H1 (cell line): ENCODE data around the gene ZNF2. TPM values are rescaled to one million over a fixed set of nuclear protein-coding genes. Genes with fewer than 3 reads are reported as not detected.

Source experiments
- CTCF ChIA-PET: fragments of 300-600 bp; sonication (Branson Sonifier 250); formaldehyde crosslinking; loops from one replicate; lab custom pipeline; 2021; ENCODE audit not compliant: partially characterized antibody; lab: Charles Lee
- POLR2A ChIA-PET: fragments of 300-600 bp; sonication (Branson Sonifier 250); formaldehyde crosslinking; loops from one replicate; lab custom pipeline; 2021; ENCODE audit warnings: inconsistent platforms; ENCODE audit not compliant: partially characterized antibody; lab: Charles Lee
- DNase-seq, 2 experiments: peaks; one replicate each; pipeline versions ENCODE4 v3.0.0 to v3.0.0-alpha.2; 2010 to 2022; ENCODE audit warnings: low spot score in 2 of 2, low read depth in 1 of 2, mixed read lengths in 1 of 2
- FAIRE-seq: peaks from 2 replicates; lab custom pipeline; 2011; peaks lifted over from hg19 to GRCh38; lab: Jason Lieb, UNC
- H2AFZ ChIP-seq: 2 replicates; pipeline ENCODE4 v1.8.1; 2012; ENCODE audit warnings: low read length, inconsistent platforms
- H2AK5ac ChIP-seq: 2 replicates; pipeline ENCODE4 v1.6.1; 2013; ENCODE audit warnings: low read depth, low read length
- H2BK120ac ChIP-seq: replicated peaks from 2 replicates; pipeline ENCODE3; 2013; ENCODE audit warnings: low read depth, low read length, inconsistent platforms
- H2BK12ac ChIP-seq: 2 replicates; pipeline ENCODE4 v1.6.1; 2013; ENCODE audit warnings: low read depth, low read length
- H2BK15ac ChIP-seq: 2 replicates; pipeline ENCODE4 v1.6.1; 2013; ENCODE audit warnings: low read length
- H2BK20ac ChIP-seq: 2 replicates; pipeline ENCODE4 v1.6.1; 2013; ENCODE audit warnings: low read length
- H2BK5ac ChIP-seq: 2 replicates; pipeline ENCODE4 v1.6.1; 2013; ENCODE audit warnings: low read depth, low read length
- H3K14ac ChIP-seq: 2 replicates; pipeline ENCODE4 v1.6.1; 2013; ENCODE audit warnings: inconsistent platforms; ENCODE audit not compliant: insufficient read length
- H3K18ac ChIP-seq: 2 replicates; pipeline ENCODE4 v1.6.1; 2013; ENCODE audit warnings: low read length; ENCODE audit errors: extremely low read depth
- H3K23ac ChIP-seq: 2 replicates; pipeline ENCODE4 v1.6.1; 2013; ENCODE audit warnings: inconsistent platforms; ENCODE audit not compliant: insufficient read length
- H3K23me2 ChIP-seq: 2 replicates; pipeline ENCODE4 v1.6.1; 2013; ENCODE audit warnings: low read depth, low read length
- H3K27ac ChIP-seq: 2 replicates; pipeline ENCODE4 v1.6.1; 2011; ENCODE audit warnings: low read depth, low read length, inconsistent platforms
- H3K27me3 ChIP-seq, 4 experiments: replicated peaks in 1 of 4; 1 replicate in 1 of 4; 2 replicates in 3 of 4; pipeline versions ENCODE4 v1.6.1 to v1.8.1; 2011 to 2013; ENCODE audit warnings: low read length in 3 of 4, mild to moderate bottlenecking in 3 of 4, inconsistent platforms in 2 of 4, mixed read lengths in 2 of 4, moderate library complexity in 1 of 4; ENCODE audit not compliant: control insufficient read depth in 3 of 4, insufficient read depth in 3 of 4; ENCODE audit errors: extremely low read depth in 1 of 4
- H3K36me3 ChIP-seq, 4 experiments: 2 replicates each; pipeline versions ENCODE4 v1.6.1 to v1.8.1; 2011 to 2013; ENCODE audit warnings: mild to moderate bottlenecking in 4 of 4, low read length in 3 of 4, moderate library complexity in 2 of 4, control low read depth in 1 of 4, inconsistent platforms in 1 of 4; ENCODE audit not compliant: insufficient read depth in 4 of 4, control insufficient read depth in 2 of 4
- H3K4ac ChIP-seq: replicated peaks from 2 replicates; pipeline ENCODE3; 2013; ENCODE audit warnings: low read length, low read depth, mixed read lengths, inconsistent platforms; ENCODE audit not compliant: insufficient read length
- H3K4me1 ChIP-seq, 4 experiments: replicated peaks in 1 of 4; 1 replicate in 1 of 4; 2 replicates in 3 of 4; pipeline versions ENCODE4 v1.6.1 to v1.8.1; 2011 to 2013; ENCODE audit warnings: low read length in 3 of 4, inconsistent platforms in 2 of 4, mixed read lengths in 1 of 4; ENCODE audit not compliant: insufficient read depth in 4 of 4, control insufficient read depth in 3 of 4
- H3K4me2 ChIP-seq, 2 experiments: 2 replicates each; pipeline versions ENCODE4 v1.6.1 to v1.8.1; 2011 to 2013; ENCODE audit warnings: low read depth in 2 of 2, low read length in 2 of 2, control low read depth in 1 of 2, inconsistent platforms in 1 of 2, mild to moderate bottlenecking in 1 of 2; ENCODE audit not compliant: insufficient read depth in 1 of 2
- H3K4me3 ChIP-seq, 4 experiments: fragments of 200-600, 300-600 bp in 1 of 4; sonication (generic), shearing (Covaris generic), sonication (Bioruptor Twin) in 1 of 4; 2 replicates each; pipeline versions ENCODE4 v1.5.1 to v1.8.1; 2011 to 2016; ENCODE audit warnings: low read length in 4 of 4, low read depth in 3 of 4, control low read depth in 2 of 4, inconsistent platforms in 2 of 4, mild to moderate bottlenecking in 2 of 4, mixed read lengths in 1 of 4, moderate library complexity in 1 of 4; ENCODE audit not compliant: insufficient read depth in 2 of 4; ENCODE audit errors: extremely low read depth in 1 of 4
- H3K56ac ChIP-seq: replicated peaks from 2 replicates; pipeline ENCODE3; 2013; ENCODE audit warnings: low read depth, mild to moderate bottlenecking, mixed read lengths, low read length, inconsistent platforms; ENCODE audit not compliant: insufficient read length
- H3K79me1 ChIP-seq: 2 replicates; pipeline ENCODE4 v1.6.1; 2013; ENCODE audit warnings: low read depth, low read length, control low read depth
- H3K79me2 ChIP-seq, 2 experiments: 2 replicates each; pipeline versions ENCODE4 v1.6.1 to v1.8.1; 2012 to 2013; ENCODE audit warnings: low read length in 2 of 2, mild to moderate bottlenecking in 2 of 2, inconsistent platforms in 1 of 2; ENCODE audit not compliant: insufficient read depth in 2 of 2, control insufficient read depth in 1 of 2
- H3K9ac ChIP-seq, 4 experiments: replicated peaks in 1 of 4; 1 replicate in 1 of 4; 2 replicates in 3 of 4; pipeline versions ENCODE4 v1.6.1 to v1.8.1; 2011 to 2013; ENCODE audit warnings: low read depth in 3 of 4, low read length in 3 of 4, control low read depth in 2 of 4, mild to moderate bottlenecking in 2 of 4, moderate library complexity in 2 of 4, inconsistent platforms in 1 of 4; ENCODE audit errors: extremely low read depth in 1 of 4
- H3K9me3 ChIP-seq, 2 experiments: 2 replicates each; pipeline versions ENCODE4 v1.6.1 to v1.8.1; 2012 to 2013; ENCODE audit warnings: mild to moderate bottlenecking in 2 of 2, moderate library complexity in 2 of 2, control low read depth in 1 of 2, inconsistent platforms in 1 of 2, low read depth in 1 of 2, low read length in 1 of 2, mixed read lengths in 1 of 2; ENCODE audit not compliant: insufficient read depth in 2 of 2
- H4K20me1 ChIP-seq, 2 experiments: replicated peaks in 1 of 2; 2 replicates each; pipeline versions ENCODE3 to v1.8.1; 2011 to 2013; ENCODE audit warnings: inconsistent platforms in 2 of 2, low read length in 2 of 2, mild to moderate bottlenecking in 1 of 2; ENCODE audit not compliant: insufficient read depth in 2 of 2, control insufficient read depth in 1 of 2
- H4K5ac ChIP-seq: 2 replicates; pipeline ENCODE4 v1.6.1; 2013; ENCODE audit warnings: low read length, low read depth, mixed read lengths, inconsistent platforms; ENCODE audit not compliant: insufficient read length
- H4K8ac ChIP-seq: 2 replicates; pipeline ENCODE4 v1.8.0; 2013; ENCODE audit warnings: mild to moderate bottlenecking, moderate library complexity, low read length, inconsistent platforms; ENCODE audit not compliant: insufficient read depth; ENCODE audit errors: extremely low read depth
- H4K91ac ChIP-seq: replicated peaks from 2 replicates; pipeline ENCODE3; 2013; ENCODE audit warnings: low read length, mixed read lengths, inconsistent platforms; ENCODE audit not compliant: insufficient read length
- BCL11A ChIP-seq, 2 experiments: IDR thresholded peaks; one replicate each; pipeline ENCODE4 v1.6.1; 2011; ENCODE audit warnings: low read depth in 2 of 2, low read length in 2 of 2, mild to moderate bottlenecking in 2 of 2
- CREB1 ChIP-seq: IDR thresholded peaks from 2 replicates; pipeline ENCODE4 v1.6.1; 2012; ENCODE audit warnings: inconsistent platforms
- EZH2 ChIP-seq: fragments of 200-600 bp; sonication (generic); IDR thresholded peaks from 2 replicates; pipeline ENCODE4 v1.7.1; 2012; ENCODE audit warnings: low read depth, mild to moderate bottlenecking, moderate library complexity, low read length, inconsistent platforms; ENCODE audit not compliant: severe bottlenecking
- FOSL1 ChIP-seq: IDR thresholded peaks from 2 replicates; pipeline ENCODE4 v1.6.1; 2011; ENCODE audit warnings: mild to moderate bottlenecking, low read depth, low read length, moderate library complexity; ENCODE audit not compliant: insufficient read depth
- HDAC6 ChIP-seq: IDR thresholded peaks from one replicate; pipeline ENCODE4 v1.7.1; 2012; ENCODE audit warnings: low read depth, mild to moderate bottlenecking, inconsistent platforms, low read length, moderate library complexity
- KDM5A ChIP-seq: fragments of 200-600 bp; IDR thresholded peaks from 2 replicates; pipeline ENCODE4 v1.7.1; 2012; ENCODE audit warnings: mild to moderate bottlenecking, low read length, inconsistent platforms, mixed read lengths
- RBBP5 ChIP-seq: IDR thresholded peaks from 2 replicates; pipeline ENCODE4 v1.7.1; 2012; ENCODE audit warnings: low read depth, mild to moderate bottlenecking, inconsistent platforms, low read length, moderate library complexity, borderline replicate concordance
- RFX5 ChIP-seq: IDR thresholded peaks from 2 replicates; pipeline ENCODE4 v1.6.1; 2011; ENCODE audit warnings: low read depth, low read length, improper control_type of control experiment, borderline replicate concordance
- SAP30 ChIP-seq: fragments of 300-600 bp; sonication (generic); IDR thresholded peaks from 2 replicates; pipeline ENCODE4 v1.7.1; 2012; ENCODE audit warnings: low read length, moderate library complexity, mild to moderate bottlenecking, inconsistent platforms; ENCODE audit not compliant: insufficient read depth, insufficient replicate concordance
- TBP ChIP-seq: IDR thresholded peaks from 2 replicates; pipeline ENCODE4 v1.6.1; 2011; ENCODE audit warnings: low read depth, low read length, improper control_type of control experiment
- YY1 ChIP-seq: IDR thresholded peaks from 2 replicates; pipeline ENCODE4 v1.6.1; 2011; ENCODE audit warnings: low read depth, mild to moderate bottlenecking, low read length
- WGBS, 2 experiments: shearing (Covaris generic) in 1 of 2; methylation state at CpG; one replicate each; pipeline versions ENCODE4 v1.1.6 to v1.1.7; 2013 to 2015; ENCODE audit warnings: low lambda C conversion rate in 2 of 2, mixed read lengths in 2 of 2, inconsistent platforms in 1 of 2, low coverage in 1 of 2, missing lambda C conversion rate in 1 of 2; ENCODE audit not compliant: insufficient replicate concordance in 2 of 2, insufficient coverage in 1 of 2, insufficient read length in 1 of 2; ENCODE audit errors: extremely low coverage in 1 of 2, missing lambda C conversion rate in 1 of 2; 5-methylcytosine and 5-hydroxymethylcytosine counted together
- polyA plus RNA-seq, 7 experiments: library from polyadenylated mRNA; depleted of rRNA in 3 of 7; stranded (reverse) in 5 of 7; unstranded in 2 of 7; fragments of >200 nt in 5 of 7; fragments of 200-250 nt in 2 of 7; gene quantifications; 1 replicate in 5 of 7; 2 replicates in 1 of 7; 4 replicates in 1 of 7; pipeline versions ENCODE4 v1.2.1 to v1.2.3, GENCODE V29; 2011 to 2013; ENCODE audit warnings: missing spikeins in 2 of 7, mixed read lengths in 2 of 7
- total RNA-seq: library from RNA; stranded (reverse); fragmentation: NEBNext Ultra II Directional; extraction: Animal tissue kit (Norgen Biotek cat#: 25700); gene quantifications from 2 replicates; pipeline ENCODE4 v1.2.1, GENCODE V29; 2021

ZNF2 gene
- total and polyA plus RNA-seq, 2 of the 8 experiments (the other 6 are each of a cell fraction or from before 2014, with no cell fraction given), result 1.3 to 3.0 TPM

- Histone ChIP-seq H3K56ac (peak within 1 kb of the TSS; percentile 99), H3K27ac (peak within 1 kb of the TSS; percentile 97), H4K91ac (peak within 1 kb of the TSS; percentile 100), H2BK5ac (peak within 1 kb of the TSS; percentile 99), H4K20me1 (peaks cover 0 to 5% of the 10 kb centered on the region in 2 experiments), H2AK5ac (no peak within 1 kb of the TSS), H3K27me3 (no peaks in the 10 kb centered on the region; a peak in 1 of 7 replicates), H4K8ac (peak within 1 kb of the TSS; percentile 100; the same call in 1 of the 2 replicates), H2BK120ac (peak within 1 kb of the TSS; percentile 86), H2BK20ac (no peak within 1 kb of the TSS), H3K23me2 (no peaks in the 10 kb centered on the region), H3K4me3 (peak within 1 kb of the TSS; percentile 91 to 98 (median 96)), H3K79me2 (peaks cover 4 to 37% of the 10 kb centered on the region in 2 experiments; a peak in 3 of 4 replicates), H2AFZ (peak within 1 kb of the TSS; percentile 96), H3K4me2 (peak within 1 kb of the TSS; percentile 70 to 92), H3K9ac (peak within 1 kb of the TSS; percentile 94 to 99 (median 97)), H3K18ac (peak within 1 kb of the TSS; percentile 100), H3K9me3 (peaks cover 0 to 1% of the 10 kb centered on the region in 2 experiments; a peak in 1 of 4 replicates), H3K23ac (no peak within 1 kb of the TSS), H3K79me1 (peaks cover 3% of the 10 kb centered on the region; the same call in 1 of the 2 replicates), H3K36me3 (no peaks in the 10 kb centered on the region; a peak in 1 of 8 replicates), H3K4ac (peak within 1 kb of the TSS; percentile 99), H2BK15ac (peak within 1 kb of the TSS; percentile 100; the same call in 1 of the 2 replicates), H3K4me1 (peaks cover 0 to 3% (median under 1%) of the 10 kb centered on the region in 4 experiments; a peak in 2 of 7 replicates), H2BK12ac (peak within 1 kb of the TSS; percentile 63; the same call in 1 of the 2 replicates), H4K5ac (peak within 1 kb of the TSS; percentile 100), H3K14ac (peak within 1 kb of the TSS; percentile 99)
- ChIA-PET POLR2A (interaction anchor here (0.8 to 2.2 kb wide), 10 partner anchors 14 to 45 kb away, joined by 3 to 13 read pairs (median 4); partner anchors contain the start of genes ZNF2 and ZNF514), CTCF (interaction anchor here (0.6 to 2.1 kb wide), 9 partner anchors 12 to 248 kb away, joined by 3 to 6 read pairs (median 4); no protein-coding TSS in a partner anchor)
- FAIRE-seq, result no peak
- 1% methylated on average over 57 of the region's 86 CpGs; no CpG with 5 or more reads in 1 of the 2 experiments for WGBS, 2 experiments
- DNase-seq, result peak in 1 of 2 experiments; percentile 95
- TF ChIP-seq BCL11A (IDR thresholded peaks at IDR 0.05; ENCODE audit: low read depth in 2 of 2, low read length in 2 of 2), result no peak
- TF ChIP-seq TBP, result peak; percentile 58; the same call in 1 of the 2 replicates
- no peak for TF ChIP-seq SAP30
- TF ChIP-seq YY1, result peak; percentile 86
- TF ChIP-seq RFX5, result no peak
- TF ChIP-seq HDAC6, result no peak
- no peak for TF ChIP-seq CREB1
- TF ChIP-seq FOSL1, result no peak
- no peak for TF ChIP-seq EZH2
- TF ChIP-seq KDM5A, result no peak
- 0 out of 2 replicates have a peak, but pooled peaks have one; percentile 90 for TF ChIP-seq RBBP5
Measured at GRCh38 chr2:95121407-95122196, 44.0 kb upstream of the ZNF2 start, which contains the start of gene MRPS5. Gene MRPS5, minus strand, starts transcription at chr2:95121808. Its CDS starts 17 bp downstream, at chr2:95121791.
